HG03565 (cell line): ENCODE measurements around the gene MKRN2.
A peak's percentile ranks its signal among the peaks of the same experiment; 100 is the strongest.

Experiments
- ATAC-seq: cut with Tn5 transposase; IDR thresholded peaks from one replicate; pipeline ENCODE4 v1.9.1; 2021; ENCODE audit warnings: mild to moderate bottlenecking, moderate library complexity; ENCODE audit not compliant: unreplicated experiment

MKRN2 gene

GRCh38 chr3:12553921-12554391 lies 2.9 kb upstream of the MKRN2 start:
- no peak for ATAC-seq

- ATAC-seq: no peak
Observed at GRCh38 chr3:12556314-12556689, 585 bp upstream of the MKRN2 start.

GRCh38 chr3:12557473-12558100 lies 700 bp downstream of the MKRN2 start:
- no peak for ATAC-seq

- ATAC-seq: no peak
Observed at GRCh38 chr3:12558706-12559105, 1.8 kb downstream of the MKRN2 start.

- no peak for ATAC-seq
Observed at GRCh38 chr3:12559520-12559919, 2.6 kb downstream of the MKRN2 start.

GRCh38 chr3:12560505-12561190 lies 3.8 kb downstream of the MKRN2 start:
- ATAC-seq: peak; percentile 51

GRCh38 chr3:12561397-12561796 lies 4.5 kb downstream of the MKRN2 start:
- ATAC-seq: no peak

- ATAC-seq: no peak
Observed at GRCh38 chr3:12562451-12562850, 5.6 kb downstream of the MKRN2 start.

- no peak for ATAC-seq
Observed at GRCh38 chr3:12566976-12567375, 10.1 kb downstream of the MKRN2 start.

GRCh38 chr3:12568747-12569146 lies 11.9 kb downstream of the MKRN2 start:
- no peak for ATAC-seq

GRCh38 chr3:12569836-12570235 lies 12.9 kb downstream of the MKRN2 start:
- no peak for ATAC-seq

GRCh38 chr3:12571986-12572385 lies 15.1 kb downstream of the MKRN2 start:
- no peak for ATAC-seq

GRCh38 chr3:12574131-12574530 lies 17.2 kb downstream of the MKRN2 start:
- ATAC-seq: no peak

- ATAC-seq: no peak
Observed at GRCh38 chr3:12574661-12575060, 17.8 kb downstream of the MKRN2 start.

- no peak for ATAC-seq
Observed at GRCh38 chr3:12577379-12577778, 20.5 kb downstream of the MKRN2 start.

GRCh38 chr3:12578742-12579141 lies 21.9 kb downstream of the MKRN2 start:
- ATAC-seq: no peak

- no peak for ATAC-seq
Observed at GRCh38 chr3:12579456-12579855, 22.6 kb downstream of the MKRN2 start.

GRCh38 chr3:12579905-12580304 lies 23.0 kb downstream of the MKRN2 start:
- no peak for ATAC-seq

GRCh38 chr3:12582730-12583129 lies 25.8 kb downstream of the MKRN2 start:
- ATAC-seq: no peak

- no peak for ATAC-seq
Observed at GRCh38 chr3:12583280-12583679, 26.4 kb downstream of the MKRN2 start.

GRCh38 chr3:12584083-12584482 lies 27.2 kb downstream of the MKRN2 start:
- no peak for ATAC-seq

GRCh38 chr3:12585181-12585580 lies 28.3 kb downstream of the MKRN2 start:
- no peak for ATAC-seq

- ATAC-seq: no peak
Observed at GRCh38 chr3:12585970-12586369, 29.1 kb downstream of the MKRN2 start.
